ENCODE measurements around the gene KPNA2. TPM values are rescaled to one million over a fixed set of nuclear protein-coding genes. Genes with fewer than 3 reads are reported as not detected.
A peak's percentile ranks its signal among the peaks of the same experiment; 100 is the strongest.
"Not testable (repeated sequence)": the region's sequence is repeated elsewhere in the genome, so short reads cannot be mapped to it uniquely, and the experiment has no call there.

The KPNA2 gene
- total RNA-seq, 1 donor from 2014 or later = 47.4 TPM

GRCh38 chr17:68019675-68020408 lies 15.7 kb upstream of the KPNA2 start:
- peak; percentile 97 to 98 for DNase-seq (ENCODE audit: low read depth in 2 of 2)

GRCh38 chr17:68020409-68020756 lies 15.2 kb upstream of the KPNA2 start:
- peak in 1 of 2 donors; percentile 8 for DNase-seq (ENCODE audit: low read depth in 2 of 2)

- DNase-seq (ENCODE audit: low read depth in 2 of 2) = not testable (repeated sequence)
These were observed 14.7 kb upstream of the KPNA2 start for GRCh38 chr17:68020791-68021190.

GRCh38 chr17:68021963-68022362 lies 13.6 kb upstream of the KPNA2 start:
- DNase-seq (ENCODE audit: low read depth in 2 of 2) = no peak

- DNase-seq (ENCODE audit: low read depth in 2 of 2) = not testable (repeated sequence)
These were observed 13.0 kb upstream of the KPNA2 start for GRCh38 chr17:68022547-68022946.

GRCh38 chr17:68029512-68030215 lies 5.9 kb upstream of the KPNA2 start:
- DNase-seq (ENCODE audit: low read depth in 2 of 2) = no peak

- peak; percentile 49 to 63 for DNase-seq (ENCODE audit: low read depth in 2 of 2)
These were observed 1.7 kb upstream of the KPNA2 start for GRCh38 chr17:68033636-68034451.

- DNase-seq (ENCODE audit: low read depth in 2 of 2) = no peak
These were observed 1.1 kb upstream of the KPNA2 start for GRCh38 chr17:68034452-68034776.

- no peak for DNase-seq (ENCODE audit: low read depth in 2 of 2)
These were observed 408 bp upstream of the KPNA2 start for GRCh38 chr17:68035131-68035522.

- peak; percentile 57 to 71 for DNase-seq (ENCODE audit: low read depth in 2 of 2)
These were observed 991 bp downstream of the KPNA2 start for GRCh38 chr17:68036304-68037147.

- DNase-seq (ENCODE audit: low read depth in 2 of 2) = no peak
These were observed 11.8 kb downstream of the KPNA2 start for GRCh38 chr17:68047153-68047846.

GRCh38 chr17:68047890-68048542 lies 12.5 kb downstream of the KPNA2 start:
- DNase-seq (ENCODE audit: low read depth in 2 of 2) = not testable (repeated sequence)

- DNase-seq (ENCODE audit: low read depth in 2 of 2) = no peak
These were observed 13.5 kb downstream of the KPNA2 start for GRCh38 chr17:68048996-68049395.

GRCh38 chr17:68049812-68050437 lies 14.4 kb downstream of the KPNA2 start:
- not testable (repeated sequence) for DNase-seq (ENCODE audit: low read depth in 2 of 2)

GRCh38 chr17:68051321-68052312 lies 16.1 kb downstream of the KPNA2 start:
- not testable (repeated sequence) for DNase-seq (ENCODE audit: low read depth in 2 of 2)

- DNase-seq (ENCODE audit: low read depth in 2 of 2) = no peak
These were observed 17.3 kb downstream of the KPNA2 start for GRCh38 chr17:68052810-68053209.

GRCh38 chr17:68053231-68054013 lies 17.9 kb downstream of the KPNA2 start:
- DNase-seq (ENCODE audit: low read depth in 2 of 2) = peak; percentile 56 to 97

All from lung microvascular endothelial cell (primary cell).